Activated T-cell treated with anti-CD3 and anti-CD28 coated beads for 1 hour (primary cell): ENCODE measurements around the gene TMEM169.
"Not testable (repeated sequence)": the region's sequence is repeated elsewhere in the genome, so short reads cannot be mapped to it uniquely, and the experiment has no call there.

Experiments
- DNase-seq: peaks from one replicate; pipeline ENCODE4 v3.0.0-alpha.2; 2020; ENCODE audit warnings: low read depth

Gene TMEM169

DNA sequence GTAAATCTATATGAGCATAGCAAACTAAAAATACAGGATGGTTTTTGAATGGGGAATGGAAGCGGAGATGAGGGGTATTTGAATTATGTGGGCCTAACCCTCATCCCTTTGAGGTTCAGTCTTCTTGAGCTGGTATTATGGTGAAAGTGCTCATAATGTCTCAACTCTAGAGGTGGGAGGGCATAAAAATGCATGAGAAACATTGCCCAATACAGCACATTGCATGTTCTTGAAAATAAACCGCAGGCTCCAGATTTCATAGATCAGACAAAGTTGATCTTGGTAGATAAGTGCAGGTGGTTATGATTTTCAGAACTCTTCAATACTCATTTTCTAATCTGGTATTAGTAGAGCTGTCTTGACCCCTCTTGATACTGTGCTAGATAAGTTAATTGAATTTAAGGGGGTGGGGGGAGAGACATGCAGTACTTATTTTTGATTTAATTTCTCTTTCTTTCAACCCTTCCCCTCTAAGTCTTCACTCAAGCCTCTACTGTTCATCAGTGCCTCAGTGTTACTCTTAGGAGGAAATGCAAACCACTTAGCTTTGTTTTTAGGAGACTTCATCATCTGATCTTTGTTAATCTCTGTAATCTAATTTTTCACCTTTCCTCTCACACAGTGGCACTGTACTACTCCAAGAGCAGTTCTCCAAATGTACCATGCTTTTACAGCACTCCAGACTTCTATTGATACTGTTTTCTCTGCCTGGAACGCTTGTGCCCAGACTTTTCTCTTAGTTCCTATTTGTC, 49.6 kb downstream of the TMEM169 start:
- no peak for DNase-seq

DNA sequence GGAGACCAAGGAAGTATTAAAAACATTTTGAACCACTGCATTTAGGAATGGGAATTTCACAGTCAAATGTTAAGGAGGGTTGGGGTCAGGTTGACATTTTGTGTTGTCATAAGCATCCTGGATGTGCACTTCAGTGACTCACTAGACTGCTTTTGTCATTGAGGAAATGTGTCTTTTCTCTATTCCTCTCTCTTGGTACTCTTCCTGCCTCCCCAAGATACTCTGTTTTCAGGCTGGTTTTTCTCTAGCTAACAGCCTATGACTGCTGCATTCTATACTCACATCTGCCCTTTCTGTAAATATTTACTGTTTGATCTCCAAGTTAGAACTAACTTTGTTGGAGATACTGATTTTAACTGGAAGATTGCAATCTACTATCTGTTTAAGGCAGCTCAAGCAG, 50.9 kb downstream of the TMEM169 start:
- DNase-seq: no peak

GRCh38 chr2:216133397-216133796, 51.7 kb downstream of the TMEM169 start:
- DNase-seq: no peak

DNA sequence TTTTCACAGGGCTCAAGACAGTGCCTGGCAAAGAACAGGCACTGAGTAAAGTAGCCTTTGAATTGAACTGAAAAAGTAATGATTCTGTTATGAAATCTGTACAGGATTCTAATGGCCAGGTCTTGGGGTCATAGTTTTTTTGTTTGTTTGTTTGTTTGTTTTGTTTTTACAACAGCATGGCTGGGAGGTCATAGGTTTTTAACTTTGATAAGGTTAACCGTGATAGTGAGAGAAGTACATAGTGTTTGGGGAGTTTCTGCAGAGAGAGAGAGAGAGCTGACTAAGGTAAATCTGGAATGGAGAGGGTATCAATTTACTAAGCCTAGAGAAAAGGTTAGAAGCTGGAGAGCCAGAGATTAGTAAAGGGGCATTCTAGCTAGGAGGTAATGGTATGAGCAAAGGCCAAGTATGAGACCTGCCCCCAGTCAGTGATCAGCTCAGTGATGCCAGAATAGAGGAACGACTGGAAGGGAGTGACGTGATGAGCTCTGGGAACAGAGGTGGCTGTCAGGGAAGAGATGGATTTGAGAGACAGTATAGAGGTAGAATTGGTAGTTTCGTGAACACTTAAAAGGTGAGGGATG, 53.3 kb downstream of the TMEM169 start:
- DNase-seq: no peak

- DNase-seq: no peak
These were observed 58.2 kb downstream of the TMEM169 start for GRCh38 chr2:216139884-216140283.

DNA sequence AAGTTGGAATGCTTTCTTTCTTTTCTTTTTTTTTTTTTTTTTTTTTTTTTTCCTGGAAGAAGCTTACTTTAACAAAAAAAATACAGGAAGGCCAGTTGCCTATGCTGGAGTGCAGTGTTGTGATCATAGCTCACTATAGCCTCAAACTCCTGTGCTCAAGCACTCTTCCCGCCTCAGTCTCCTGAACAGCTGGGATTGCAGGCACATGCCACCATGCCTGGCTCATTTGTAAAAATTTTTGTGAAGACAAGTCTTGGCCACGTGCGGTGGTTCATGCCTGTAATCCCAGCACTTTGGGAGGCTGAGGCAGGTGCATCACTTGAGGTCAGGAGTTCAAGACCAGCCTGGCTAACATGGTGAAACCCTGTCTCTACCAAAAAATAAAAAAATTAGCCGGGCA, 59.8 kb downstream of the TMEM169 start:
- not testable (repeated sequence) for DNase-seq

GRCh38 chr2:216142540-216142939, 60.8 kb downstream of the TMEM169 start:
- no peak for DNase-seq

- DNase-seq: no peak
These were observed 62.7 kb downstream of the TMEM169 start for GRCh38 chr2:216144372-216144771.

GRCh38 chr2:216144857-216145256, 63.1 kb downstream of the TMEM169 start:
- no peak for DNase-seq

DNA sequence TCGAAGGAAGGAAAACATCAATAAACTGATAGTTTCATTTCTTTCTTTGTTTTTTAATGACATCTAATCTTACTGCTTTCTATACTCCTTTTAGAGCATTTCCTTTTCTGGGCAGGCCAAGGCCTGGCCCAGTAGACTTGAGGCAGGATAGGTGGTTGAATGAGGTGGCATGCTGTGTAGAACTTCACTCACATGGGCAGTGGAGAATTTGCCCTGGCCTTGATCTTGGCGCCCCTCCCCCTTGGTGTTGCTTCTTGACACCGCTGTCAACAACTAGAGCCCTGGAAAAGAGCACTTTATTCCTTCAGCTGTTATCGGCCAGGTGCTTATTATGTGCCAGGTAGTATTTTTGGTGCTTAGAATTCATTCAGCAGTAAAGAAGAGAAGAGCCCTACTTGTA, 64.9 kb downstream of the TMEM169 start:
- DNase-seq: no peak

GRCh38 chr2:216147172-216148131, 65.7 kb downstream of the TMEM169 start:
- DNase-seq: no peak

GRCh38 chr2:216148983-216149382, 67.3 kb downstream of the TMEM169 start:
- DNase-seq: no peak

- DNase-seq: no peak
These were observed 68.0 kb downstream of the TMEM169 start for GRCh38 chr2:216149741-216150140.

GRCh38 chr2:216151313-216152025, 69.8 kb downstream of the TMEM169 start:
- no peak for DNase-seq
